HepG2 (cell line): ENCODE results near the gene ZC3H18. TPM values are rescaled to one million over a fixed set of nuclear protein-coding genes. Genes with fewer than 3 reads are reported as not detected.

Experiments used
- ELF1 ChIP-seq: sonication (generic); formaldehyde crosslinking; IDR thresholded peaks from 2 replicates; pipeline ENCODE4 v1.4.0; 2020; ENCODE audit warnings: missing genetic modification reagents
- FOXK2 ChIP-seq: fragments of 450-650 bp; IDR thresholded peaks from 2 replicates; pipeline ENCODE4 v1.6.1; 2016
- HOXA9 ChIP-seq: sonication (generic); formaldehyde crosslinking; IDR thresholded peaks from 2 replicates; pipeline ENCODE4 v1.8.1; 2022; ENCODE audit warnings: missing genetic modification reagents, mild to moderate bottlenecking, moderate library complexity, borderline replicate concordance
- JUN ChIP-seq: sonication (generic); formaldehyde crosslinking; IDR thresholded peaks from 2 replicates; pipeline ENCODE4 v1.4.0; 2020; ENCODE audit warnings: mild to moderate bottlenecking, missing genetic modification reagents
- SALL1 ChIP-seq: sonication (generic); formaldehyde crosslinking; IDR thresholded peaks from 2 replicates; pipeline ENCODE4 v1.8.0; 2022; ENCODE audit warnings: mild to moderate bottlenecking, missing genetic modification reagents
- SAP130 ChIP-seq: IDR thresholded peaks from 2 replicates; pipeline ENCODE4 v1.6.1; 2016; ENCODE audit warnings: low read depth
- ZNF761 ChIP-seq: sonication (generic); formaldehyde crosslinking; conservative IDR thresholded peaks from 2 replicates; pipeline ENCODE4 v1.4.0; 2020; ENCODE audit warnings: mild to moderate bottlenecking, missing genetic modification reagents
- ZNF781 ChIP-seq: sonication (generic); formaldehyde crosslinking; IDR thresholded peaks from 2 replicates; pipeline ENCODE4 v1.5.1; 2020; ENCODE audit warnings: borderline replicate concordance, mild to moderate bottlenecking, missing genetic modification reagents; ENCODE audit errors: not compliant biosample characterization
- polyA plus RNA-seq, 8 experiments: library from polyadenylated mRNA; depleted of rRNA in 3 of 8; stranded (reverse) in 7 of 8; unstranded in 1 of 8; fragments of >200 nt; fragmentation: Illumina TruSeq in 4 of 8; extraction: Trizol in 4 of 8; gene quantifications; 2 replicates each; pipeline versions ENCODE4 v1.2.1 to v1.2.3, GENCODE V29; 2011 to 2016; ENCODE audit warnings: low read depth in 4 of 8, missing spikeins in 1 of 8, mixed read lengths in 1 of 8; ENCODE audit not compliant: insufficient read depth in 1 of 8
- total RNA-seq, 5 experiments: library from RNA; depleted of rRNA; stranded (reverse); fragments of >200 nt; fragmentation: Illumina TruSeq; extraction: Trizol; gene quantifications; 2 replicates each; pipeline ENCODE4 v1.2.3, GENCODE V29; 2016; ENCODE audit warnings: low read depth in 1 of 5
- TF ChIP-seq, protein P1 (sequence below): sonication (generic); formaldehyde crosslinking; IDR thresholded peaks from 2 replicates; pipeline ENCODE4 v1.9.0; 2022; ENCODE audit warnings: missing genetic modification reagents, mild to moderate bottlenecking, borderline replicate concordance
- TF ChIP-seq, protein P2 (sequence below): sonication (generic); formaldehyde crosslinking; IDR thresholded peaks from 2 replicates; pipeline ENCODE4 v1.5.0; 2020; ENCODE audit warnings: mild to moderate bottlenecking, missing genetic modification reagents, borderline replicate concordance
- TF ChIP-seq, protein P3 (sequence below): sonication (generic); formaldehyde crosslinking; IDR thresholded peaks from 2 replicates; pipeline ENCODE4 v1.4.0; 2020; ENCODE audit warnings: mild to moderate bottlenecking, missing genetic modification reagents

The ZC3H18 gene
- total and polyA plus RNA-seq, 2 of the 13 experiments (the other 11 are each of a cell fraction or from before 2014, with no cell fraction given) = 11.2 to 27.4 TPM

DNA sequence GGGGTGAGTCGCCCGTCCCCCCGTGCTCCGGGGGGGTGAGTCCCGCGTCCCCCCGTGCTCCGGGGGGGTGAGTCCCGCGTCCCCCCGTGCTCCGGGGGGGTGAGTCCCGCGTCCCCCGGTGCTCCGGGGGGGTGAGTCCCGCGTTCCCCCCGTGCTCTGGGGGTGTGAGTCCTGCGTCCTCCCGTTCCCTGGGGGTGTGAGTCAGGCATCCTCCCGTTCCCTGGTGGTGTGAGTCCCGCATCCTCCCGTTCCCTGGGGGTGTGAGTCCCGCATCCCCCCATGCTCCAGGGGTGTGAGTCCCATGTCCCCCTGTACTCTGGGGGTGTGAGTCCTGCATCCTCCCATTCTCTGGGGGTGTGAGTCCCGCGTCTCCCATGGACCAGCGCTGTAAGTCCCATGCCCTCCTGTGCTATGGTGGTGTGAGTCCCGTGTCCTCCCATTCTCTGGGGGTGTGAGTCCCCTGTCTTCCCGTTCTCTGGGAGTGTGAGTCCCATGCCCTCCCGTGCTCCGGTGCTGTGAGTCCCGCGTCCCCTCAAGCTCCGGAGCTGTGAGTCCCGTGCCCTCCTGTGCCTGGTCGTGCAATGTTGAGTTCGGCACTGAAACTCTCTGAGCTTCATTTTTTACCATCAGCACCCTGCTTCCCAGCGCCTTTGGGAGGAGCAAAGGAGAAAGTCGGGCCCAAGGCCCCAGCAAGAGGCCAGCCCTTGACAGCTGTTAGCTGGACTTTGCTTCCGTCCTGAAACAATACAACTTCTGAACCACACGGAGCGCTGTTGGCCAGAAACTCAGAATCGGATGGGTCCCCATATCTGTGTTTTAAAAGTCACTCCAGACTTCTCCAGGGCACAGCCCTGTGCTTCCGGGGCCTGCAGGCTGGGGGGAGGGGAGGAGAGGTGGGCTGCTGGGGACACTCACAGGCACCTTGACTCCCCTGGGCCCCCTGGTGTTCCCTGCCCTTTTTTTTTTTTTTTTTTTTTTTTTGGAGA lies 11.5 kb upstream of the ZC3H18 start (continued):
- TF ChIP-seq, protein P1, sequence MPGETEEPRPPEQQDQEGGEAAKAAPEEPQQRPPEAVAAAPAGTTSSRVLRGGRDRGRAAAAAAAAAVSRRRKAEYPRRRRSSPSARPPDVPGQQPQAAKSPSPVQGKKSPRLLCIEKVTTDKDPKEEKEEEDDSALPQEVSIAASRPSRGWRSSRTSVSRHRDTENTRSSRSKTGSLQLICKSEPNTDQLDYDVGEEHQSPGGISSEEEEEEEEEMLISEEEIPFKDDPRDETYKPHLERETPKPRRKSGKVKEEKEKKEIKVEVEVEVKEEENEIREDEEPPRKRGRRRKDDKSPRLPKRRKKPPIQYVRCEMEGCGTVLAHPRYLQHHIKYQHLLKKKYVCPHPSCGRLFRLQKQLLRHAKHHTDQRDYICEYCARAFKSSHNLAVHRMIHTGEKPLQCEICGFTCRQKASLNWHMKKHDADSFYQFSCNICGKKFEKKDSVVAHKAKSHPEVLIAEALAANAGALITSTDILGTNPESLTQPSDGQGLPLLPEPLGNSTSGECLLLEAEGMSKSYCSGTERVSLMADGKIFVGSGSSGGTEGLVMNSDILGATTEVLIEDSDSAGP = 0 out of 2 replicates have a peak, but pooled peaks have one; percentile 19
- TF ChIP-seq ZNF761 (CRISPR knock-in tag) (0 out of 2 replicates have a peak, but pooled peaks have one; percentile 44), SALL1 (CRISPR knock-in tag) (peak; percentile 57), JUN (CRISPR knock-in tag) (0 out of 2 replicates have a peak, but pooled peaks have one; percentile 22), FOXK2 (no peak), HOXA9 (no peak), ZNF781 (CRISPR knock-in tag) (peak; percentile 15), ELF1 (peak; percentile 45; the same call in 1 of the 2 replicates), SAP130 (CRISPR knock-in tag) (peak; percentile 87)
- TF ChIP-seq, protein P2, sequence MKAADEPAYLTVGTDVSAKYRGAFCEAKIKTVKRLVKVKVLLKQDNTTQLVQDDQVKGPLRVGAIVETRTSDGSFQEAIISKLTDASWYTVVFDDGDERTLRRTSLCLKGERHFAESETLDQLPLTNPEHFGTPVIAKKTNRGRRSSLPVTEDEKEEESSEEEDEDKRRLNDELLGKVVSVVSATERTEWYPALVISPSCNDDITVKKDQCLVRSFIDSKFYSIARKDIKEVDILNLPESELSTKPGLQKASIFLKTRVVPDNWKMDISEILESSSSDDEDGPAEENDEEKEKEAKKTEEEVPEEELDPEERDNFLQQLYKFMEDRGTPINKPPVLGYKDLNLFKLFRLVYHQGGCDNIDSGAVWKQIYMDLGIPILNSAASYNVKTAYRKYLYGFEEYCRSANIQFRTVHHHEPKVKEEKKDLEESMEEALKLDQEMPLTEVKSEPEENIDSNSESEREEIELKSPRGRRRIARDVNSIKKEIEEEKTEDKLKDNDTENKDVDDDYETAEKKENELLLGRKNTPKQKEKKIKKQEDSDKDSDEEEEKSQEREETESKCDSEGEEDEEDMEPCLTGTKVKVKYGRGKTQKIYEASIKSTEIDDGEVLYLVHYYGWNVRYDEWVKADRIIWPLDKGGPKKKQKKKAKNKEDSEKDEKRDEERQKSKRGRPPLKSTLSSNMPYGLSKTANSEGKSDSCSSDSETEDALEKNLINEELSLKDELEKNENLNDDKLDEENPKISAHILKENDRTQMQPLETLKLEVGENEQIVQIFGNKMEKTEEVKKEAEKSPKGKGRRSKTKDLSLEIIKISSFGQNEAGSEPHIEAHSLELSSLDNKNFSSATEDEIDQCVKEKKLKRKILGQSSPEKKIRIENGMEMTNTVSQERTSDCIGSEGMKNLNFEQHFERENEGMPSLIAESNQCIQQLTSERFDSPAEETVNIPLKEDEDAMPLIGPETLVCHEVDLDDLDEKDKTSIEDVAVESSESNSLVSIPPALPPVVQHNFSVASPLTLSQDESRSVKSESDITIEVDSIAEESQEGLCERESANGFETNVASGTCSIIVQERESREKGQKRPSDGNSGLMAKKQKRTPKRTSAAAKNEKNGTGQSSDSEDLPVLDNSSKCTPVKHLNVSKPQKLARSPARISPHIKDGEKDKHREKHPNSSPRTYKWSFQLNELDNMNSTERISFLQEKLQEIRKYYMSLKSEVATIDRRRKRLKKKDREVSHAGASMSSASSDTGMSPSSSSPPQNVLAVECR (CRISPR knock-in tag) = peak; percentile 66; the same call in 1 of the 2 replicates
- TF ChIP-seq, protein P3, sequence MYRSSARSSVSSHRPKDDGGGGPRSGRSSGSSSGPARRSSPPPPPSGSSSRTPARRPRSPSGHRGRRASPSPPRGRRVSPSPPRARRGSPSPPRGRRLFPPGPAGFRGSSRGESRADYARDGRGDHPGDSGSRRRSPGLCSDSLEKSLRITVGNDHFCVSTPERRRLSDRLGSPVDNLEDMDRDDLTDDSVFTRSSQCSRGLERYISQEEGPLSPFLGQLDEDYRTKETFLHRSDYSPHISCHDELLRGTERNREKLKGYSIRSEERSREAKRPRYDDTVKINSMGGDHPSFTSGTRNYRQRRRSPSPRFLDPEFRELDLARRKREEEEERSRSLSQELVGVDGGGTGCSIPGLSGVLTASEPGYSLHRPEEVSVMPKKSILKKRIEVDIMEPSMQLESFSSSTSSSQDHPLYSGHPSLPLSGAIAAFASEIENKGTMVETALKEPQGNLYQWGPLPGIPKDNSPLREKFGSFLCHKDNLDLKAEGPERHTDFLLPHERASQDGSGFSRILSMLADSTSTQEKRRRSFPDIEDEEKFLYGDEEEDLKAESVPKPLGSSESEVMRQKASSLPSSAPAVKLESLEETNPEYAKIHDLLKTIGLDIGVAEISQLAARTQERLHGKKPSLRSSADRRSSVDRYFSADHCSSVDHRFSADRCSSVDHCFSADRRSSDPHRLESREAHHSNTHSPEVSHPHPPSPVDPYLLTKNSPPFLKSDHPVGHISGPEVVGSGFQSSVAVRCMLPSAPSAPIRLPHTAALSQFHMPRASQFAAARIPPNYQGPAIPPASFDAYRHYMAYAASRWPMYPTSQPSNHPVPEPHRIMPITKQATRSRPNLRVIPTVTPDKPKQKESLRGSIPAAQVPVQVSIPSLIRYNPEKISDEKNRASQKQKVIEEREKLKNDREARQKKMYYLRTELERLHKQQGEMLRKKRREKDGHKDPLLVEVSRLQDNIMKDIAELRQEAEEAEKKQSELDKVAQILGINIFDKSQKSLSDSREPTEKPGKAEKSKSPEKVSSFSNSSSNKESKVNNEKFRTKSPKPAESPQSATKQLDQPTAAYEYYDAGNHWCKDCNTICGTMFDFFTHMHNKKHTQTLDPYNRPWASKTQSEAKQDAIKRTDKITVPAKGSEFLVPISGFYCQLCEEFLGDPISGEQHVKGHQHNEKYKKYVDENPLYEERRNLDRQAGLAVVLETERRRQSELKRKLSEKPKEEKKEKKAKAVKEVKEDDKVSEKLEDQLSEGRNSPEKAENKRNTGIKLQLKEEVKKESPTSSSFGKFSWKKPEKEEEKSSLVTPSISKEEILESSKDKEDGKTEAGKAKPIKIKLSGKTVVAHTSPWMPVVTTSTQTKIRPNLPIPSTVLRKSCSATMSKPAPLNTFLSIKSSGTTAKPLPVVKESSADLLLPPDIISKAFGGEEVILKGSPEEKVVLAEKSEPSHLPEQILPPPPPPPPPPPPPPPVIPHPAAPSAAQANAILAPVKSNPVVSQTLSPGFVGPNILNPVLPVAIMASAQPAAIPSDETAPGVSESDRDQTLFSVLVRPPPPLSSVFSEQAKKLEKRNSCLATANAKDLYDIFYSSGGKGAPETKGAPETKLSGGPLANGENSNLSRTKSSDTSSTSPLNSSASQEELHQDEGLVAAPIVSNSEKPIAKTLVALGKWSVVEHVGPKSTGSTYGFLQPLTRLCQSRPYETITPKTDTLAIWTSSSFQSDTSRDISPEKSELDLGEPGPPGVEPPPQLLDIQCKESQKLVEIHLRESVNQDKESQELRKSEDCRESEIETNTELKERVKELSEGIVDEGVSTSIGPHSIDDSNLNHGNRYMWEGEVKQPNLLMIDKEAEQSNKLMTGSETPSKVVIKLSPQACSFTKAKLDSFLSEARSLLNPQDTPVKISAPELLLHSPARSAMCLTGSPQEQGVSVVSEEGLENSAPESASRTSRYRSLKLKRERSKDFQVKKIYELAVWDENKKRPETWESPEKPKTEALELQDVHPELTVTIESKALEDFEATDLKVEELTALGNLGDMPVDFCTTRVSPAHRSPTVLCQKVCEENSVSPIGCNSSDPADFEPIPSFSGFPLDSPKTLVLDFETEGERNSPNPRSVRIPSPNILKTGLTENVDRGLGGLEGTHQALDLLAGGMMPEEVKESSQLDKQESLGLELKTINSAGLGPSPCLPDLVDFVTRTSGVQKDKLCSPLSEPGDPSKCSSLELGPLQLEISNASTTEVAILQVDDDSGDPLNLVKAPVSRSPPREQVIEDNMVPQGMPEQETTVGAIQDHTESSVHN (CRISPR knock-in tag) = no peak
